GM12891 (cell line): ENCODE results near the gene FGFR2.

ENCODE experiments used
- POLR2A ChIP-seq: IDR thresholded peaks from 2 replicates; pipeline ENCODE4 v1.6.1; 2011; ENCODE audit warnings: low read depth, low read length, control low read depth
- POLR2AphosphoS5 ChIP-seq: IDR thresholded peaks from 2 replicates; pipeline ENCODE4 v1.6.1; 2011; ENCODE audit warnings: low read depth, low read length, control low read depth
- POU2F2 ChIP-seq: IDR thresholded peaks from 2 replicates; pipeline ENCODE4 v1.6.1; 2011; ENCODE audit warnings: low read depth, mild to moderate bottlenecking, control low read depth, low read length, moderate library complexity
- SPI1 ChIP-seq: IDR thresholded peaks from 2 replicates; pipeline ENCODE4 v1.6.1; 2011; ENCODE audit warnings: low read depth, low read length, control low read depth
- TAF1 ChIP-seq: IDR thresholded peaks from 2 replicates; pipeline ENCODE4 v1.6.1; 2011; ENCODE audit warnings: low read depth, low read length, control low read depth

- TF ChIP-seq POLR2A: no peak
- TF ChIP-seq TAF1: no peak
- no peak for TF ChIP-seq POLR2AphosphoS5
- no peak for TF ChIP-seq SPI1
- TF ChIP-seq POU2F2: no peak
Observed at GRCh38 chr10:121614613-121615434, 16.6 kb upstream of the FGFR2 start.
